Activated naive CD8-positive, alpha-beta T cell treated with anti-CD3 and anti-CD28 coated beads for 36 hours (primary cell): Measurements from ENCODE around the gene GNL3. TPM values are rescaled to one million over a fixed set of nuclear protein-coding genes. Genes with fewer than 3 reads are reported as not detected.

ENCODE experiments used
- DNase-seq: peaks from one replicate; pipeline ENCODE4 v3.0.0; 2021
- H3K27ac Mint-ChIP-seq: one replicate; pipeline ENCODE4 v1.8.0; 2022; ENCODE audit warnings: mild to moderate bottlenecking, moderate library complexity, mixed read lengths
- H3K27me3 Mint-ChIP-seq: one replicate; pipeline ENCODE4 v1.8.0; 2022; ENCODE audit warnings: mild to moderate bottlenecking, mixed read lengths
- H3K36me3 Mint-ChIP-seq: one replicate; pipeline ENCODE4 v1.8.0; 2021; ENCODE audit warnings: mild to moderate bottlenecking, mixed read lengths
- H3K4me1 Mint-ChIP-seq: one replicate; pipeline ENCODE4 v1.8.0; 2021; ENCODE audit warnings: mixed read lengths
- H3K4me3 Mint-ChIP-seq: one replicate; pipeline ENCODE4 v1.8.0; 2022; ENCODE audit warnings: mild to moderate bottlenecking, moderate library complexity, mixed read lengths
- H3K9me3 Mint-ChIP-seq: one replicate; pipeline ENCODE4 v1.8.0; 2022; ENCODE audit warnings: mixed read lengths
- total RNA-seq, 2 experiments: library from RNA; stranded (reverse); gene quantifications; one replicate each; pipeline ENCODE4 v1.2.3, GENCODE V29; 2021

The GNL3 gene
- total RNA-seq, 2 experiments from 2014 or later, result 245 to 246 TPM

- H3K4me1 Mint-ChIP-seq, result peaks cover 25% of the 10 kb centered on the region
- peaks cover 22% of the 10 kb centered on the region for H3K36me3 Mint-ChIP-seq
- H3K4me3 Mint-ChIP-seq, result peak overlapping the region; percentile 98
- peak overlapping the region; percentile 91 for H3K27ac Mint-ChIP-seq
- no peaks in the 10 kb centered on the region for H3K9me3 Mint-ChIP-seq
- no peaks in the 10 kb centered on the region for H3K27me3 Mint-ChIP-seq
- peak; percentile 30 for DNase-seq
Measured at GRCh38 chr3:52704611-52705437, 19.0 kb downstream of the GNL3 start.

- H3K9me3 Mint-ChIP-seq, result no peaks in the 10 kb centered on the region
- H3K4me3 Mint-ChIP-seq, result peak overlapping the region; percentile 98
- DNase-seq, result no peak
- peaks cover 26% of the 10 kb centered on the region for H3K36me3 Mint-ChIP-seq
- no peaks in the 10 kb centered on the region for H3K27me3 Mint-ChIP-seq
- H3K4me1 Mint-ChIP-seq, result peaks cover 28% of the 10 kb centered on the region
- peak overlapping the region; percentile 91 for H3K27ac Mint-ChIP-seq
Measured at GRCh38 chr3:52705438-52705687, 19.5 kb downstream of the GNL3 start.

DNA sequence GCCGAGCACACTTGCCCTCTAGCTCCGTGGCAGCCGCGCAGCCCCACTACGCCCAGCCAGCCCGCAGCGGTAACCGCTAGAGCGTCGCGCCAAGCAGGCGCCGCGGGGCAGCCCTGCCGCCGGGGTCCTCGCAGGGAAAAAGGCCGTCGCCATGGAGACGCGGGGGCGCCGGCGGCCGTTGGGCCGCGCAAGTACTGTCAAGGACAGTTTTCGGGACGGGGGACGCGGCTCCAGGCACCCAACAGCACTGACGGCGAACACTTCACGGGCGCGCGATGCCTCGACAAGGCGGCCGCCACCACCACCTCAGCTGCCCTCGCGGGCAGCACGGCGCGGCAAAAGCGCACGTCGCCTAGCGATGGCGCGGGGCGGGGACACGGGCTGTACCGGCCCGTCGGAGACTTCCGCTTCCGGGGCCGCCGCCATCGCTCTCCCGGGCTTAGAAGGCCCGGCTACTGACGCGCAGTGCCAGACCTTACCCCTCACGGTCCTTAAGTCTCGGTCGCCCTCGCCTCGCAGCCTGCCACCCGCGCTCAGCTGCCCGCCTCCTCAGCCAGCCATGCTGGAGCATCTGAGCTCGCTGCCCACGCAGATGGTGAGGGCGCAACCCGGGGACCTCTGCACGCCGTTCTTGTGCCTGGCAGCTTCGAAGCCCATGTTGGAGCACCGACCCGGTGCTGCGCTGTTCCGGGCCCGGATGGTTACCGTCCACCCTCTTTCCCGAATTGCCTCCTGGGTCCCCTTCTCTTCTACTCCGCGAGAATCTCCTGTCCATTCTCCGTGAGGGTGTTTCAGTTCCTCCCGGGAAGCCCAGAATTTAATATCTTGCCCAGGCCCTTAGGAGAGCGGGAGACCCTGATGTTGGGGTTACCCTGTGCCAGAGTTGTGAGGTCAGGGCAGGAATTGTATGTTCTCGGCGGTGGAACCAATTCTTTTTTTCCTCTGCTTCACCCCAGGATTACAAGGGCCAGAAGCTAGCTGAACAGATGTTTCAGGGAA is 20.2 kb downstream of the GNL3 start, which contains the start of the genes GLT8D1 and SPCS1:
GLT8D1 (minus strand) TSS at position 104 of the 999 bp plus-strand sequence. CDS start 5,331 bp downstream, outside the sequence.
SPCS1 (plus strand) TSS at position 419 of the 999 bp plus-strand sequence; CDS start at position 560, 141 bp downstream.
- DNase-seq, result peak; percentile 91
- peaks cover 27% of the 10 kb centered on the region for H3K4me1 Mint-ChIP-seq

GRCh38 chr3:52707585-52707984 is 21.8 kb downstream of the GNL3 start:
- DNase-seq, result no peak
- Mint-ChIP-seq H3K27ac (peak overlapping the region; percentile 68), H3K36me3 (peaks cover 26% of the 10 kb centered on the region), H3K4me1 (peaks cover 26% of the 10 kb centered on the region), H3K27me3 (no peaks in the 10 kb centered on the region), H3K9me3 (no peaks in the 10 kb centered on the region), H3K4me3 (peak overlapping the region; percentile 98)

More for the DNA sequence above, 20.2 kb downstream of the GNL3 start, which contains the start of the genes GLT8D1 and SPCS1:
- Mint-ChIP-seq H3K36me3 (peaks cover 26% of the 10 kb centered on the region), H3K9me3 (no peaks in the 10 kb centered on the region), H3K27me3 (no peaks in the 10 kb centered on the region), H3K4me3 (peak within 1 kb of the TSS; percentile 98), H3K27ac (peak within 1 kb of the TSS; percentile 92)

DNA sequence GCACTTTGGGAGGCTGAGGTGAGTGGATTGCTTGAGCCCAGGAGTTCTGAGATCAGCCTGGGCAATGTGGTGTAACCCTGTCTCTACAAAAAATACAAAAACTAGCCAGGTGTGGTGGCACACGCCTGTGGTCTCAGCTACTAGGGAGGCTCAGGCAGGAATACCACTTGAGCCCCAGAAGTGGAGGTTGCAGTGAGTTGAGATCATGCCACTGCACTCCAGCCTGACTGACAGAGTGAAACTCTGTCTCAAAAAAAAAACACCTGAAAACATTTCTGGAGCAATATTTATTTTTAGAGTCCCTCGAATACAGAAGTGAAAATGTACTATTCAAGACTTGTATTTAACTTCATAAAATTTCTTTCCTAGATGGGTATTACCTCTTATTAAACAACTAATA is 24.7 kb downstream of the GNL3 start:
- Mint-ChIP-seq H3K9me3 (no peaks in the 10 kb centered on the region), H3K4me3 (no peak overlapping the region), H3K27me3 (no peaks in the 10 kb centered on the region), H3K27ac (peak overlapping the region; percentile 29), H3K36me3 (peaks cover 23% of the 10 kb centered on the region), H3K4me1 (peaks cover 16% of the 10 kb centered on the region)
- no peak for DNase-seq

GRCh38 chr3:52712291-52713212 is 26.7 kb downstream of the GNL3 start:
- Mint-ChIP-seq H3K4me1 (peaks cover 12% of the 10 kb centered on the region), H3K27ac (no peak overlapping the region)

GRCh38 chr3:52714335-52715302 is 28.8 kb downstream of the GNL3 start:
- no peak for DNase-seq
- Mint-ChIP-seq H3K27ac (no peak overlapping the region), H3K4me3 (no peak overlapping the region), H3K36me3 (peaks cover 14% of the 10 kb centered on the region), H3K4me1 (peaks cover 5% of the 10 kb centered on the region), H3K27me3 (no peaks in the 10 kb centered on the region), H3K9me3 (peaks cover under 1% of the 10 kb centered on the region)

More at GRCh38 chr3:52712291-52713212, 26.7 kb downstream of the GNL3 start:
- H3K9me3 Mint-ChIP-seq, result no peaks in the 10 kb centered on the region
- no peaks in the 10 kb centered on the region for H3K27me3 Mint-ChIP-seq
- no peak for DNase-seq
- H3K36me3 Mint-ChIP-seq, result peaks cover 16% of the 10 kb centered on the region
- no peak overlapping the region for H3K4me3 Mint-ChIP-seq

- peaks cover 10% of the 10 kb centered on the region for H3K4me1 Mint-ChIP-seq
- H3K27me3 Mint-ChIP-seq, result no peaks in the 10 kb centered on the region
- H3K27ac Mint-ChIP-seq, result no peak overlapping the region
- no peak for DNase-seq
- peaks cover 7% of the 10 kb centered on the region for H3K9me3 Mint-ChIP-seq
- H3K36me3 Mint-ChIP-seq, result peaks cover 17% of the 10 kb centered on the region
- H3K4me3 Mint-ChIP-seq, result no peak overlapping the region
Measured at GRCh38 chr3:52715714-52716305, 30.0 kb downstream of the GNL3 start.

- no peak overlapping the region for H3K27ac Mint-ChIP-seq
- no peak overlapping the region for H3K4me3 Mint-ChIP-seq
- peaks cover 7% of the 10 kb centered on the region for H3K9me3 Mint-ChIP-seq
- peaks cover 24% of the 10 kb centered on the region for H3K4me1 Mint-ChIP-seq
- DNase-seq, result no peak
- H3K36me3 Mint-ChIP-seq, result peaks cover 18% of the 10 kb centered on the region
- no peaks in the 10 kb centered on the region for H3K27me3 Mint-ChIP-seq
Measured at GRCh38 chr3:52719618-52720017, 33.8 kb downstream of the GNL3 start.

DNA sequence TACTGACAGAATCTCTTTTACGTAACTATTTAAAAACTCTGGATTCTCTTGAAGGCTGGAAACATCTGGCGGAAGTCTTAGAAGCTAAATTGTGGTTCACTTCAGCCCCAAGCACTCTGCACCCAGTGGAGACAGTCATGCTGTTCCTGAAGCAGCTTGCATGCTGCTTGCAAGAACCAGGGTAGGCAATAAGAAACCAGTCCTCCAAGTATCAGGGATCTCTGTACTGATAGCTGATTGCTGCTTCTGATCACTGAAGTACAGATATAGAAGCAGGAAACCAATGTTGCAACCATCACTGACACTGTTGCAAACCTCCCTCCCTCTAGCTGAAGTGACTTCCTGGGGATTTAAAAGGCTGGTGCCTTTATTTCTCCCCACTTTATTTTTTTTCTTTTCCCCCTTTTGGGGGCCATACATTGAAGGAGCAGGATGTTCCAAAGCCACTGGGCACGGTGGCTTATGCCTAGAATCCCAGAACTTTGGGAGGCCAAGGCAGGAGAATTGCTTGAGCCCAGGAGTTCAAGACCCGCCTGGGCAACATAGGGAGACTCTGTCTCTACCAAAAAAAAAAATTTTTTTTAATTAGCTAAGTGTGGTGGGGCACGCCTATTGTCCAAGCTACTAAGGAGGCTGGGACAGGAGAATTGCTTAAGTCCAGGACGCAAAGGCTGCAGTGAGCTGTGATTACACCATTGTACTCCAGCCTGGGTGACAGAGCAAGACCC is 35.3 kb downstream of the GNL3 start:
- no peaks in the 10 kb centered on the region for H3K27me3 Mint-ChIP-seq
- H3K36me3 Mint-ChIP-seq, result peaks cover 18% of the 10 kb centered on the region
- peaks cover 24% of the 10 kb centered on the region for H3K4me1 Mint-ChIP-seq
- no peak for DNase-seq
- H3K9me3 Mint-ChIP-seq, result peaks cover 7% of the 10 kb centered on the region
- H3K27ac Mint-ChIP-seq, result peak overlapping the region; percentile 77
- H3K4me3 Mint-ChIP-seq, result no peak overlapping the region

DNA sequence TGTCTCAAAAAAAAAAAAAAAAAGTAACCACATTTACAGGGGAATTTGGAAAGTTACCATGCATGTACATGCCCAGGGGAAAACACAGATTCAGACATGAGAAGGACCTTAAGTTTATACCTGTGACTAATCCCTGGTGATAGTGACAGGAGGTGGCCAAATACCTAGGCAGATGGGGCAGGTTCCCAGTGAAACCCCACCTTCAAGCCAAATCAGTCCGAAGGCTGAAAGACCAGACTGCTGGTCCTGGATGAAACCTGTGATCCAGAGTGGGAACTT is 35.8 kb downstream of the GNL3 start:
- no peak for DNase-seq
- Mint-ChIP-seq H3K27me3 (no peaks in the 10 kb centered on the region), H3K27ac (no peak overlapping the region), H3K36me3 (peaks cover 18% of the 10 kb centered on the region), H3K9me3 (peaks cover 7% of the 10 kb centered on the region), H3K4me1 (peaks cover 24% of the 10 kb centered on the region), H3K4me3 (no peak overlapping the region)

- Mint-ChIP-seq H3K4me1 (peaks cover 24% of the 10 kb centered on the region), H3K4me3 (no peak overlapping the region), H3K27me3 (no peaks in the 10 kb centered on the region), H3K36me3 (peaks cover 21% of the 10 kb centered on the region), H3K27ac (no peak overlapping the region), H3K9me3 (peaks cover 7% of the 10 kb centered on the region)
- DNase-seq, result no peak
Measured at GRCh38 chr3:52722491-52722890, 36.7 kb downstream of the GNL3 start.

DNA sequence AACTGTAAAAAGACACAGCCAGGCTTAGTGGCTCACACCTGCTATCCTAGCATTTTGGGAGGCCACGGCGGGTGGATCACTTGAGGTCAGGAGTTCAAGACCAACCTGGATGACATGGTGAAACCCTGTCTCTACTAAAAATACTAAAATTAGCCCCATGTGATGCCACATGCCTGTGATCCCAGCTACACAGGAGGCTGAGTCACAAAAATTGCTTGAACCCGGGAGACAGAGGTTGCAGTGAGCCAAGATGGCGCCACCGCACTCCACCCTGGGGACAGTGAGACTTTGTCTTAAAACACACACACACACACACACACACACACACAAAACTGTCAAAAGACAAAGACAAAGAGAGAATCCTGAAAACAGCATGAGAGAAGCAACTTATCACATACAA is 38.1 kb downstream of the GNL3 start:
- Mint-ChIP-seq H3K27me3 (no peaks in the 10 kb centered on the region), H3K9me3 (peaks cover 11% of the 10 kb centered on the region), H3K27ac (no peak overlapping the region), H3K36me3 (peaks cover 28% of the 10 kb centered on the region), H3K4me3 (no peak overlapping the region), H3K4me1 (peaks cover 24% of the 10 kb centered on the region)
- no peak for DNase-seq
